ENCODE results near the gene UGT1A9. TPM values are rescaled to one million over a fixed set of nuclear protein-coding genes. Genes with fewer than 3 reads are reported as not detected.

The UGT1A9 gene
- total and polyA plus RNA-seq, 2 of the 13 experiments (the other 11 are each of a cell fraction or from before 2014, with no cell fraction given), result 0.07 TPM; not detected in 1

DNA sequence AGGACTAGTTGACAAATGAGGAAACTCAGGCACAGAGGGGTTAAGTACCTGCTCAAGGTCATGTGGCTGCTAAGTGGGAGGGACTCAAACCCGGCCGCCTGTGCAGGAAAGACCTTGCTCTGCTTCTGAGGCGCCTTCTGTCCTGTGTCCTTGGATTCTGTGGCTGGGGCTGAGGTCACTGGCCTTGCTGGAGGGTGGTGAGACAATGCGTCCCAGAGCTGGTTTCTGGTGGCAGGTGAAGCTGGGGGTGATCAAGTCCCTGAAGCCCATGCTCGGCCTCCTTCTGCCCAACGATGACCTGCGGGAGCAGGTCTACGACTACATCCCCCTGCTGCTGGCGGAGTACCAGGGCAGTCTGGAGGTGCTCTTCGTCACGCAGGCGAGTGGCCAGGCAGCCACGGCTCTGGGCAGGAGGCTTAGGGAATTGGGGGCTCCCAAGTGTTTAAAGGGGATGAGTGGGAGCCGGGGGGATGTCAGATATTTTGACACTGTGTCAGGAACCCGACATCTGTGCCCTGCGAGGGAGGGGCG is 122.5 kb downstream of the UGT1A9 start:
- Histone ChIP-seq H3K79me2 (ENCODE audit: insufficient read depth, low read length) (no peaks in the 10 kb centered on the region), H2AFZ (ENCODE audit: low read length) (no peak overlapping the region), H3K36me3 (replicated peaks in 1 of 2; ENCODE audit: control insufficient read depth in 1 of 2, insufficient read depth in 2 of 2, low read length in 2 of 2) (no peaks in the 10 kb centered on the region), H3K27ac (ENCODE audit: extremely low read length, insufficient read depth, low read length) (no peak overlapping the region), H3K4me2 (ENCODE audit: low read depth, low read length) (no peak overlapping the region), H3K4me1 (ENCODE audit: insufficient read depth, low read length) (peaks cover 14% of the 10 kb centered on the region; the same call in 1 of the 2 replicates), H3K27me3 (ENCODE audit: control insufficient read depth in 1 of 2, insufficient read depth in 2 of 2, low read length in 2 of 2) (peaks cover 7 to 58% of the 10 kb centered on the region in 2 experiments; a peak in 3 of 5 replicates), H4K20me1 (ENCODE audit: insufficient read depth, low read length) (no peaks in the 10 kb centered on the region), H3K9me3 (ENCODE audit: low read length) (no peaks in the 10 kb centered on the region), H3K9ac (ENCODE audit: insufficient read depth, low read depth, low read length) (no peak overlapping the region), H3K4me3 (replicated peaks in 1 of 3; ENCODE audit: insufficient read depth in 1 of 3, low read depth in 2 of 3, low read length in 3 of 3) (no peak overlapping the region)
- FAIRE-seq, result no peak
- DNase-seq (ENCODE audit: low spot score), result no peak
- ChIA-PET CTCF (ENCODE audit: low intra/inter-chr PET ratio, low total read pairs) (no interaction called here), POLR2A (no interaction called here)
- BruUV-seq (replicated peaks), result no TSS peak
- in situ Hi-C loops (cut with HindIII; ENCODE audit: extremely low pct_ligation_motif_present, low pct_unique_long_range_greater_than_20kb), result no loop called here
- ATAC-seq, result peak; percentile 32
- TF ChIP-seq ZNF652 (CRISPR knock-in tag; IDR thresholded peaks at IDR 0.05; ENCODE audit: borderline replicate concordance, low read depth), result peak; percentile 81
- TF ChIP-seq, protein P1, sequence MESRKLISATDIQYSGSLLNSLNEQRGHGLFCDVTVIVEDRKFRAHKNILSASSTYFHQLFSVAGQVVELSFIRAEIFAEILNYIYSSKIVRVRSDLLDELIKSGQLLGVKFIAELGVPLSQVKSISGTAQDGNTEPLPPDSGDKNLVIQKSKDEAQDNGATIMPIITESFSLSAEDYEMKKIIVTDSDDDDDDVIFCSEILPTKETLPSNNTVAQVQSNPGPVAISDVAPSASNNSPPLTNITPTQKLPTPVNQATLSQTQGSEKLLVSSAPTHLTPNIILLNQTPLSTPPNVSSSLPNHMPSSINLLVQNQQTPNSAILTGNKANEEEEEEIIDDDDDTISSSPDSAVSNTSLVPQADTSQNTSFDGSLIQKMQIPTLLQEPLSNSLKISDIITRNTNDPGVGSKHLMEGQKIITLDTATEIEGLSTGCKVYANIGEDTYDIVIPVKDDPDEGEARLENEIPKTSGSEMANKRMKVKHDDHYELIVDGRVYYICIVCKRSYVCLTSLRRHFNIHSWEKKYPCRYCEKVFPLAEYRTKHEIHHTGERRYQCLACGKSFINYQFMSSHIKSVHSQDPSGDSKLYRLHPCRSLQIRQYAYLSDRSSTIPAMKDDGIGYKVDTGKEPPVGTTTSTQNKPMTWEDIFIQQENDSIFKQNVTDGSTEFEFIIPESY (CRISPR knock-in tag; IDR thresholded peaks at IDR 0.05), result peak; percentile 96
- TF ChIP-seq DR1 (CRISPR knock-in tag; IDR thresholded peaks at IDR 0.05), result no peak
- TF ChIP-seq PHF21A (CRISPR knock-in tag; IDR thresholded peaks at IDR 0.05), result peak; percentile 22; the same call in 1 of the 2 replicates
- TF ChIP-seq NR3C1 (CRISPR knock-in tag; IDR thresholded peaks at IDR 0.05), result no peak
- intact Hi-C loops (cut with micrococcal nuclease; ENCODE audit: unreplicated experiment), result no loop called here
- 68% methylated on average over 17 of the region's 17 CpGs for whole genome bisulfite sequencing (ENCODE audit: low lambda C conversion rate)

DNA sequence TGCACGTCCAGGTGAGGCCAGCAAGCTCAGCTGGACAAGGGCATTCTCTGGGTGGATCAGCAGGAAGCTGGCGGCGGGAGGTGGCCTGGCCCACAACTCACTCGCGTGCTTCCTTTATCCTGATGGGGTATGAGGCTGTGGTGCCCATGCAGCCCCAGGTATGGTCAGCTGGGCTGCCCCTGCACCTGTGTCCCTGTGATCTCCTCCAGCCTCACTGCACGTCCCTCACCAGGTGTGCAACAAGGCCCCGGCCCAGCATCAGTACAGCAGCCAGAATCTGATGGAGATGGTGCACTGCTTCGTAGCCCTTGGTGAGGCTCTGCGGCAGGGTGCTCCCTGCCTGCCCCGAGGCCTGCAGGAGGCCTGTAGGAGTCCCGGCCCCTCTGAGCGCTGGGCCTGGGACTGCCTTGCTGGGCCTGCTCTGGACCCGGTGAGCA is 124.1 kb downstream of the UGT1A9 start:
- ATAC-seq, result no peak
- Histone ChIP-seq H3K4me1 (ENCODE audit: insufficient read depth, low read length) (peaks cover 14% of the 10 kb centered on the region; the same call in 1 of the 2 replicates), H3K27me3 (ENCODE audit: control insufficient read depth in 1 of 2, insufficient read depth in 2 of 2, low read length in 2 of 2) (peaks cover 5 to 68% of the 10 kb centered on the region in 2 experiments; a peak in 3 of 5 replicates), H3K4me2 (ENCODE audit: low read depth, low read length) (no peak overlapping the region), H3K4me3 (replicated peaks in 1 of 3; ENCODE audit: insufficient read depth in 1 of 3, low read depth in 2 of 3, low read length in 3 of 3) (no peak overlapping the region), H3K9me3 (ENCODE audit: low read length) (no peaks in the 10 kb centered on the region), H3K9ac (ENCODE audit: insufficient read depth, low read depth, low read length) (no peak overlapping the region), H2AFZ (ENCODE audit: low read length) (no peak overlapping the region), H3K79me2 (ENCODE audit: insufficient read depth, low read length) (no peaks in the 10 kb centered on the region), H3K36me3 (replicated peaks in 1 of 2; ENCODE audit: control insufficient read depth in 1 of 2, insufficient read depth in 2 of 2, low read length in 2 of 2) (no peaks in the 10 kb centered on the region), H4K20me1 (ENCODE audit: insufficient read depth, low read length) (no peaks in the 10 kb centered on the region), H3K27ac (ENCODE audit: extremely low read length, insufficient read depth, low read length) (no peak overlapping the region)
- ChIA-PET POLR2A (no interaction called here), CTCF (ENCODE audit: low intra/inter-chr PET ratio, low total read pairs) (no interaction called here)
- no TSS peak for BruUV-seq (replicated peaks)
- DNase-seq (ENCODE audit: low spot score), result no peak
- intact Hi-C loops (cut with micrococcal nuclease; ENCODE audit: unreplicated experiment), result no loop called here
- FAIRE-seq, result no peak
- in situ Hi-C loops (cut with HindIII; ENCODE audit: extremely low pct_ligation_motif_present, low pct_unique_long_range_greater_than_20kb), result no loop called here
- WGBS (ENCODE audit: low lambda C conversion rate), result 71% methylated on average over 5 of the region's 13 CpGs
- TF ChIP-seq, protein P2, sequence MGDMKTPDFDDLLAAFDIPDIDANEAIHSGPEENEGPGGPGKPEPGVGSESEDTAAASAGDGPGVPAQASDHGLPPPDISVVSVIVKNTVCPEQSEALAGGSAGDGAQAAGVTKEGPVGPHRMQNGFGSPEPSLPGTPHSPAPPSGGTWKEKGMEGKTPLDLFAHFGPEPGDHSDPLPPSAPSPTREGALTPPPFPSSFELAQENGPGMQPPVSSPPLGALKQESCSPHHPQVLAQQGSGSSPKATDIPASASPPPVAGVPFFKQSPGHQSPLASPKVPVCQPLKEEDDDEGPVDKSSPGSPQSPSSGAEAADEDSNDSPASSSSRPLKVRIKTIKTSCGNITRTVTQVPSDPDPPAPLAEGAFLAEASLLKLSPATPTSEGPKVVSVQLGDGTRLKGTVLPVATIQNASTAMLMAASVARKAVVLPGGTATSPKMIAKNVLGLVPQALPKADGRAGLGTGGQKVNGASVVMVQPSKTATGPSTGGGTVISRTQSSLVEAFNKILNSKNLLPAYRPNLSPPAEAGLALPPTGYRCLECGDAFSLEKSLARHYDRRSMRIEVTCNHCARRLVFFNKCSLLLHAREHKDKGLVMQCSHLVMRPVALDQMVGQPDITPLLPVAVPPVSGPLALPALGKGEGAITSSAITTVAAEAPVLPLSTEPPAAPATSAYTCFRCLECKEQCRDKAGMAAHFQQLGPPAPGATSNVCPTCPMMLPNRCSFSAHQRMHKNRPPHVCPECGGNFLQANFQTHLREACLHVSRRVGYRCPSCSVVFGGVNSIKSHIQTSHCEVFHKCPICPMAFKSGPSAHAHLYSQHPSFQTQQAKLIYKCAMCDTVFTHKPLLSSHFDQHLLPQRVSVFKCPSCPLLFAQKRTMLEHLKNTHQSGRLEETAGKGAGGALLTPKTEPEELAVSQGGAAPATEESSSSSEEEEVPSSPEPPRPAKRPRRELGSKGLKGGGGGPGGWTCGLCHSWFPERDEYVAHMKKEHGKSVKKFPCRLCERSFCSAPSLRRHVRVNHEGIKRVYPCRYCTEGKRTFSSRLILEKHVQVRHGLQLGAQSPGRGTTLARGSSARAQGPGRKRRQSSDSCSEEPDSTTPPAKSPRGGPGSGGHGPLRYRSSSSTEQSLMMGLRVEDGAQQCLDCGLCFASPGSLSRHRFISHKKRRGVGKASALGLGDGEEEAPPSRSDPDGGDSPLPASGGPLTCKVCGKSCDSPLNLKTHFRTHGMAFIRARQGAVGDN (CRISPR knock-in tag; IDR thresholded peaks at IDR 0.05), result 0 out of 2 replicates have a peak, but pooled peaks have one; percentile 16
